Measurements from ENCODE around the gene ARMC3. TPM values are rescaled to one million over a fixed set of nuclear protein-coding genes. Genes with fewer than 3 reads are reported as not detected.
"Not testable (repeated sequence)": the region's sequence is repeated elsewhere in the genome, so short reads cannot be mapped to it uniquely, and the experiment has no call there.

ARMC3 gene
- total RNA-seq, 1 experiment from 2014 or later, result 14.4 TPM

- Histone ChIP-seq H3K4me1 (replicated peaks; ENCODE audit: insufficient read depth) (no peaks in the 10 kb centered on the region), H3K4me2 (no peak overlapping the region), H2AFZ (no peak overlapping the region), H3K27me3 (ENCODE audit: insufficient read depth, low read depth) (no peaks in the 10 kb centered on the region), H4K20me1 (ENCODE audit: insufficient read depth) (no peaks in the 10 kb centered on the region), H3F3A (ENCODE audit: insufficient read depth, low read depth) (no peaks in the 10 kb centered on the region), H3K9me2 (ENCODE audit: insufficient read depth) (no peaks in the 10 kb centered on the region), H3K4me3 (no peak overlapping the region), H3K79me2 (ENCODE audit: low read depth) (no peaks in the 10 kb centered on the region), H3K9me3 (ENCODE audit: insufficient read depth, low read depth) (no peaks in the 10 kb centered on the region), H3K27ac (no peak overlapping the region), H3K36me3 (ENCODE audit: low read depth) (no peaks in the 10 kb centered on the region)
- no peak for TF ChIP-seq CTCF (conservative IDR thresholded peaks at IDR 0.05)
- no peak for TF ChIP-seq EZH2 (IDR thresholded peaks at IDR 0.05; ENCODE audit: low read depth)
- no peak for DNase-seq
- intact Hi-C loops (cut with micrococcal nuclease; ENCODE audit: unreplicated experiment), result no loop called here
- BruUV-seq (replicated peaks), result no TSS peak
- ChIA-PET CTCF (interaction anchor here (0.7 kb wide), 1 partner anchor 313 kb away, joined by 4 read pairs; no protein-coding TSS in a partner anchor), POLR2A (ENCODE audit: unreplicated experiment) (interaction anchor here (0.5 kb wide), 1 partner anchor 498 kb away, joined by 4 read pairs; no protein-coding TSS in a partner anchor)
These were observed 143.0 kb downstream of the ARMC3 start for GRCh38 chr10:23070913-23071218.

- H3K4me3 ChIP-seq; H3K36me3 ChIP-seq (ENCODE audit: low read depth); POLR2A ChIA-PET (ENCODE audit: unreplicated experiment); H3K27me3 ChIP-seq (ENCODE audit: insufficient read depth, low read depth); H3K27ac ChIP-seq; H3K79me2 ChIP-seq (ENCODE audit: low read depth); intact Hi-C loops (cut with micrococcal nuclease; ENCODE audit: unreplicated experiment); H3K4me2 ChIP-seq; H3K4me1 ChIP-seq (replicated peaks; ENCODE audit: insufficient read depth); H3K9me2 ChIP-seq (ENCODE audit: insufficient read depth); H3F3A ChIP-seq (ENCODE audit: insufficient read depth, low read depth); H3K9me3 ChIP-seq (ENCODE audit: insufficient read depth, low read depth); H2AFZ ChIP-seq; DNase-seq; H4K20me1 ChIP-seq (ENCODE audit: insufficient read depth); CTCF ChIA-PET; BruUV-seq (replicated peaks): not testable (repeated sequence)
These were observed 144.7 kb downstream of the ARMC3 start for GRCh38 chr10:23072593-23072992.

GRCh38 chr10:23073527-23073926 lies 145.7 kb downstream of the ARMC3 start:
- intact Hi-C loops (cut with micrococcal nuclease; ENCODE audit: unreplicated experiment), result no loop called here
- Histone ChIP-seq H3K4me1 (replicated peaks; ENCODE audit: insufficient read depth) (no peaks in the 10 kb centered on the region), H3K9me2 (ENCODE audit: insufficient read depth) (no peaks in the 10 kb centered on the region), H3K27ac (no peak overlapping the region), H3K9me3 (ENCODE audit: insufficient read depth, low read depth) (no peaks in the 10 kb centered on the region), H3K79me2 (ENCODE audit: low read depth) (no peaks in the 10 kb centered on the region), H2AFZ (no peak overlapping the region), H3F3A (ENCODE audit: insufficient read depth, low read depth) (no peaks in the 10 kb centered on the region), H3K4me2 (no peak overlapping the region), H3K27me3 (ENCODE audit: insufficient read depth, low read depth) (no peaks in the 10 kb centered on the region), H3K36me3 (ENCODE audit: low read depth) (no peaks in the 10 kb centered on the region), H3K4me3 (no peak overlapping the region), H4K20me1 (ENCODE audit: insufficient read depth) (no peaks in the 10 kb centered on the region)
- no peak for DNase-seq
- POLR2A ChIA-PET (ENCODE audit: unreplicated experiment), result interaction anchor here (0.7 kb wide), 1 partner anchor 144 kb away, joined by 11 read pairs; no protein-coding TSS in a partner anchor
- BruUV-seq (replicated peaks), result no TSS peak
- CTCF ChIA-PET, result no interaction called here
- no peak for TF ChIP-seq CTCF (conservative IDR thresholded peaks at IDR 0.05)

- no peak overlapping the region for H2AFZ ChIP-seq
- no peaks in the 10 kb centered on the region for H3K4me1 ChIP-seq (replicated peaks; ENCODE audit: insufficient read depth)
- DNase-seq, result no peak
- intact Hi-C loops (cut with micrococcal nuclease; ENCODE audit: unreplicated experiment), result no loop called here
- H3K4me3 ChIP-seq, result no peak overlapping the region
- H3K36me3 ChIP-seq (ENCODE audit: low read depth), result no peaks in the 10 kb centered on the region
- H3K4me2 ChIP-seq, result no peak overlapping the region
- H3K9me2 ChIP-seq (ENCODE audit: insufficient read depth), result no peaks in the 10 kb centered on the region
- H3K27ac ChIP-seq, result no peak overlapping the region
- no peaks in the 10 kb centered on the region for H3F3A ChIP-seq (ENCODE audit: insufficient read depth, low read depth)
- BruUV-seq (replicated peaks), result no TSS peak
- no peaks in the 10 kb centered on the region for H3K9me3 ChIP-seq (ENCODE audit: insufficient read depth, low read depth)
- no peak for TF ChIP-seq EZH2 (IDR thresholded peaks at IDR 0.05; ENCODE audit: low read depth)
- TF ChIP-seq CTCF (conservative IDR thresholded peaks at IDR 0.05), result no peak
- ChIA-PET POLR2A (ENCODE audit: unreplicated experiment) (no interaction called here), CTCF (no interaction called here)
- H4K20me1 ChIP-seq (ENCODE audit: insufficient read depth), result no peaks in the 10 kb centered on the region
- no peaks in the 10 kb centered on the region for H3K79me2 ChIP-seq (ENCODE audit: low read depth)
- no peaks in the 10 kb centered on the region for H3K27me3 ChIP-seq (ENCODE audit: insufficient read depth, low read depth)
These were observed 147.8 kb downstream of the ARMC3 start for GRCh38 chr10:23075672-23076071.

Data from PC-9 (cell line).